Nephron (organoid): ENCODE data around the gene VAPB.

Experiments used
- H3K27ac Mint-ChIP-seq, 3 experiments: 2 replicates each; pipeline ENCODE4 v1.8.0; 2020; ENCODE audit warnings: mixed read lengths in 3 of 3, mild to moderate bottlenecking in 2 of 3, moderate library complexity in 1 of 3
- H3K27me3 Mint-ChIP-seq: 2 replicates; pipeline ENCODE4 v1.8.0; 2021; ENCODE audit warnings: low read depth, mild to moderate bottlenecking, moderate library complexity, mixed read lengths
- H3K36me3 Mint-ChIP-seq: 2 replicates; pipeline ENCODE4 v1.8.0; 2020; ENCODE audit warnings: low read depth, mixed read lengths
- H3K4me1 Mint-ChIP-seq: 2 replicates; pipeline ENCODE4 v1.8.0; 2020; ENCODE audit warnings: mixed read lengths
- H3K4me3 Mint-ChIP-seq, 3 experiments: 2 replicates each; pipeline ENCODE4 v1.8.0; 2020; ENCODE audit warnings: mild to moderate bottlenecking in 3 of 3, mixed read lengths in 3 of 3, moderate library complexity in 2 of 3
- H3K9me3 Mint-ChIP-seq: 2 replicates; pipeline ENCODE4 v1.8.0; 2020; ENCODE audit warnings: mixed read lengths
- CTCF ChIP-seq, 3 experiments: fragments of 200-600 bp; sonication (generic); IDR thresholded peaks; one replicate each; pipeline ENCODE4 v1.5.0; 2021; ENCODE audit warnings: antibody characterized with exemption in 3 of 3; ENCODE audit not compliant: unreplicated experiment in 3 of 3

VAPB gene

DNA sequence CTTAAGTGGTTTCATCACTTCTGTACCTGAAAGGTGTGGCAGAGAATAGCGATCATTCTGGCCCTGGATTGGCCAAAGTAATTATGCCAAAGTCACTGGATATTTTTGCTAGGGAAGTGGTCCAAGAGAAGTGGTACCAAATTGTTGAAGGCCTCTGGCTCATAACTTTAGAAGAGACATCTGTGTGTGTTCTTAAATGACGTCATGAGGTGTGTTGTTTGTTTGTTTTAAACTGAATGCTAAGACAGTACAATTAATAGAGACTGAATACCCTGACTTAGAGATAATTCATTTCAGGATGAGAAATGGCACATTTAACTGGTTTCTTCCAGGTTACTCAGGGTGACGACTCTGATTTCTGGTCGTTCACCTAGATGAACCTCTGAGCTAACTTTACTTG, 3.3 kb downstream of the VAPB start:
- H3K27me3 Mint-ChIP-seq: no peaks in the 10 kb centered on the region
- peaks cover 39% of the 10 kb centered on the region for H3K4me1 Mint-ChIP-seq
- H3K4me3 Mint-ChIP-seq: peak overlapping the region; percentile 14 to 94 (median 48)
- H3K9me3 Mint-ChIP-seq: no peaks in the 10 kb centered on the region
- H3K36me3 Mint-ChIP-seq: peaks cover 49% of the 10 kb centered on the region
- peak overlapping the region in 1 of 3 experiments; percentile 20 for H3K27ac Mint-ChIP-seq
- TF ChIP-seq CTCF (IDR thresholded peaks at IDR 0.05; ENCODE audit: unreplicated experiment in 3 of 3): no peak

- H3K36me3 Mint-ChIP-seq: peaks cover 55% of the 10 kb centered on the region
- no peaks in the 10 kb centered on the region for H3K9me3 Mint-ChIP-seq
- no peak for TF ChIP-seq CTCF (IDR thresholded peaks at IDR 0.05; ENCODE audit: unreplicated experiment in 3 of 3)
- H3K27ac Mint-ChIP-seq: peak overlapping the region in 1 of 3 experiments; percentile 40
- peaks cover 44% of the 10 kb centered on the region for H3K4me1 Mint-ChIP-seq
- peak overlapping the region; percentile 5 to 64 (median 24) for H3K4me3 Mint-ChIP-seq
- no peaks in the 10 kb centered on the region for H3K27me3 Mint-ChIP-seq
Measured at GRCh38 chr20:58393299-58393698, 4.3 kb downstream of the VAPB start.

- H3K9me3 Mint-ChIP-seq: no peaks in the 10 kb centered on the region
- no peak overlapping the region for H3K4me3 Mint-ChIP-seq
- no peak overlapping the region for H3K27ac Mint-ChIP-seq
- H3K27me3 Mint-ChIP-seq: no peaks in the 10 kb centered on the region
- H3K36me3 Mint-ChIP-seq: peaks cover 64% of the 10 kb centered on the region
- H3K4me1 Mint-ChIP-seq: peaks cover 50% of the 10 kb centered on the region
- TF ChIP-seq CTCF (IDR thresholded peaks at IDR 0.05; ENCODE audit: unreplicated experiment in 3 of 3): no peak
Measured at GRCh38 chr20:58394801-58395200, 5.8 kb downstream of the VAPB start.

GRCh38 chr20:58395604-58396003, 6.6 kb downstream of the VAPB start:
- no peaks in the 10 kb centered on the region for H3K9me3 Mint-ChIP-seq
- no peak overlapping the region for H3K27ac Mint-ChIP-seq
- TF ChIP-seq CTCF (IDR thresholded peaks at IDR 0.05; ENCODE audit: unreplicated experiment in 3 of 3): no peak
- H3K4me3 Mint-ChIP-seq: no peak overlapping the region
- H3K36me3 Mint-ChIP-seq: peaks cover 61% of the 10 kb centered on the region
- peaks cover 43% of the 10 kb centered on the region for H3K4me1 Mint-ChIP-seq
- H3K27me3 Mint-ChIP-seq: no peaks in the 10 kb centered on the region

DNA sequence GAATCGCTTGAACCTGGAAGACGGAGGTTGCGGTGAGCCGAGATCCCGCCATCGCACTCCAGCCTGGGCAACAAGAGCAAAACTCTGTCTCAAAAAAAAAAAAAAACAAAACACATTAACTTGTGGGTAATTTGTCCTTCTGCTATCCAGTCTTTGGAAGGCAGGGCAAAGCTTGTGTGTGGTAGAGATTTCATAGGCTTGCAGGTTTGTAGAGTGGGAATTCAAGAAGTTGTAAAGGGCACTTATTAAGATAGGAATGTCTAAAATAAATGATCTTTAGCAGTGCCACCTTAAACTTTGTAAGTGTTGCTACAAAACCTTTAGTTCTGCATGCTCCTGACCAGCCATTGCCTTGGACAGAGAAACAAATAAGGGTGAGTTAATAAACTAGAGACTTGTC, 8.4 kb downstream of the VAPB start:
- Mint-ChIP-seq H3K9me3 (no peaks in the 10 kb centered on the region), H3K27ac (no peak overlapping the region), H3K36me3 (peaks cover 47% of the 10 kb centered on the region), H3K4me1 (peaks cover 25% of the 10 kb centered on the region), H3K27me3 (no peaks in the 10 kb centered on the region), H3K4me3 (no peak overlapping the region)
- TF ChIP-seq CTCF (IDR thresholded peaks at IDR 0.05; ENCODE audit: unreplicated experiment in 3 of 3): no peak

GRCh38 chr20:58398254-58398653, 9.2 kb downstream of the VAPB start:
- TF ChIP-seq CTCF (IDR thresholded peaks at IDR 0.05; ENCODE audit: unreplicated experiment in 3 of 3): no peak
- Mint-ChIP-seq H3K36me3 (peaks cover 42% of the 10 kb centered on the region), H3K9me3 (no peaks in the 10 kb centered on the region), H3K27ac (peak overlapping the region in 1 of 3 experiments; percentile 72), H3K4me1 (peaks cover 20% of the 10 kb centered on the region), H3K27me3 (no peaks in the 10 kb centered on the region), H3K4me3 (no peak overlapping the region)
